Suprapubic skin (tissue), 4 donors: ENCODE measurements around the gene TAP2.

Experiments used
- EP300 ChIP-seq: sonication (generic); formaldehyde crosslinking; IDR thresholded peaks from one replicate; pipeline ENCODE4 v1.6.1; 2017; ENCODE audit warnings: antibody characterized with exemption
- POLR2A ChIP-seq, 2 donors: fragments of 450-650 bp; IDR thresholded peaks; one replicate each; pipeline ENCODE4 v1.6.1; 2017; ENCODE audit warnings: antibody characterized with exemption in 2 of 2, mild to moderate bottlenecking in 2 of 2, moderate library complexity in 2 of 2
- POLR2AphosphoS5 ChIP-seq, 3 donors: sonication (generic); formaldehyde crosslinking; IDR thresholded peaks; one replicate each; pipeline ENCODE4 v1.6.1; 2017; ENCODE audit warnings: antibody characterized with exemption in 3 of 3

GRCh38 chr6:32815115-32815514, 23.4 kb downstream of the TAP2 start:
- TF ChIP-seq POLR2AphosphoS5 (IDR thresholded peaks at IDR 0.05): no peak
- TF ChIP-seq EP300: no peak
- TF ChIP-seq POLR2A (IDR thresholded peaks at IDR 0.05): no peak
